Neural crest cell (in vitro differentiated cells): ENCODE results near the gene PHKG2. TPM values are rescaled to one million over a fixed set of nuclear protein-coding genes. Genes with fewer than 3 reads are reported as not detected.

ENCODE experiments used
- DNase-seq: peaks from one replicate; pipeline ENCODE4 v3.0.0; 2021; ENCODE audit warnings: low read depth, mixed read lengths, low spot score
- H3K27ac Mint-ChIP-seq: one replicate; pipeline ENCODE4 v1.8.0; 2021; ENCODE audit warnings: mild to moderate bottlenecking, mixed read lengths; ENCODE audit not compliant: unreplicated experiment
- H3K27me3 Mint-ChIP-seq: 2 replicates; pipeline ENCODE4 v1.8.0; 2021; ENCODE audit warnings: low read depth, mild to moderate bottlenecking, mixed read lengths
- H3K36me3 Mint-ChIP-seq: 2 replicates; pipeline ENCODE4 v1.8.0; 2021; ENCODE audit warnings: low read depth, mild to moderate bottlenecking, mixed read lengths
- H3K4me1 Mint-ChIP-seq: 2 replicates; pipeline ENCODE4 v1.8.0; 2021; ENCODE audit warnings: mixed read lengths
- H3K4me3 Mint-ChIP-seq: one replicate; pipeline ENCODE4 v1.8.0; 2021; ENCODE audit warnings: mild to moderate bottlenecking, mixed read lengths
- H3K9me3 Mint-ChIP-seq: 2 replicates; pipeline ENCODE4 v1.8.0; 2021; ENCODE audit warnings: mixed read lengths
- total RNA-seq: library from RNA; stranded (reverse); gene quantifications from 2 replicates; pipeline ENCODE4 v1.2.1, GENCODE V29; 2021
- TF ChIP-seq, protein P1 (sequence below): fragments of 200-600 bp; sonication (generic); conservative IDR thresholded peaks from 2 replicates; pipeline ENCODE4 v1.5.0; 2021; ENCODE audit warnings: antibody characterized with exemption, mild to moderate bottlenecking

Gene PHKG2
- total RNA-seq, 1 donor from 2014 or later = 39.2 TPM

- no peaks in the 10 kb centered on the region for H3K27me3 Mint-ChIP-seq
- peaks cover 23% of the 10 kb centered on the region for H3K36me3 Mint-ChIP-seq
- TF ChIP-seq, protein P1, sequence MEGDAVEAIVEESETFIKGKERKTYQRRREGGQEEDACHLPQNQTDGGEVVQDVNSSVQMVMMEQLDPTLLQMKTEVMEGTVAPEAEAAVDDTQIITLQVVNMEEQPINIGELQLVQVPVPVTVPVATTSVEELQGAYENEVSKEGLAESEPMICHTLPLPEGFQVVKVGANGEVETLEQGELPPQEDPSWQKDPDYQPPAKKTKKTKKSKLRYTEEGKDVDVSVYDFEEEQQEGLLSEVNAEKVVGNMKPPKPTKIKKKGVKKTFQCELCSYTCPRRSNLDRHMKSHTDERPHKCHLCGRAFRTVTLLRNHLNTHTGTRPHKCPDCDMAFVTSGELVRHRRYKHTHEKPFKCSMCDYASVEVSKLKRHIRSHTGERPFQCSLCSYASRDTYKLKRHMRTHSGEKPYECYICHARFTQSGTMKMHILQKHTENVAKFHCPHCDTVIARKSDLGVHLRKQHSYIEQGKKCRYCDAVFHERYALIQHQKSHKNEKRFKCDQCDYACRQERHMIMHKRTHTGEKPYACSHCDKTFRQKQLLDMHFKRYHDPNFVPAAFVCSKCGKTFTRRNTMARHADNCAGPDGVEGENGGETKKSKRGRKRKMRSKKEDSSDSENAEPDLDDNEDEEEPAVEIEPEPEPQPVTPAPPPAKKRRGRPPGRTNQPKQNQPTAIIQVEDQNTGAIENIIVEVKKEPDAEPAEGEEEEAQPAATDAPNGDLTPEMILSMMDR = no peak
- no peaks in the 10 kb centered on the region for H3K4me1 Mint-ChIP-seq
- H3K9me3 Mint-ChIP-seq = no peaks in the 10 kb centered on the region
- H3K27ac Mint-ChIP-seq = no peak overlapping the region
- DNase-seq = no peak
- H3K4me3 Mint-ChIP-seq = no peak overlapping the region
Measured at GRCh38 chr16:30738984-30739951, 9.0 kb upstream of the PHKG2 start.

- H3K4me3 Mint-ChIP-seq = no peak overlapping the region
- TF ChIP-seq, protein P1 = no peak
- peaks cover 24% of the 10 kb centered on the region for H3K36me3 Mint-ChIP-seq
- no peak for DNase-seq
- H3K4me1 Mint-ChIP-seq = no peaks in the 10 kb centered on the region
- H3K9me3 Mint-ChIP-seq = no peaks in the 10 kb centered on the region
- no peaks in the 10 kb centered on the region for H3K27me3 Mint-ChIP-seq
- no peak overlapping the region for H3K27ac Mint-ChIP-seq
Measured at GRCh38 chr16:30740364-30741251, 7.6 kb upstream of the PHKG2 start.

DNA sequence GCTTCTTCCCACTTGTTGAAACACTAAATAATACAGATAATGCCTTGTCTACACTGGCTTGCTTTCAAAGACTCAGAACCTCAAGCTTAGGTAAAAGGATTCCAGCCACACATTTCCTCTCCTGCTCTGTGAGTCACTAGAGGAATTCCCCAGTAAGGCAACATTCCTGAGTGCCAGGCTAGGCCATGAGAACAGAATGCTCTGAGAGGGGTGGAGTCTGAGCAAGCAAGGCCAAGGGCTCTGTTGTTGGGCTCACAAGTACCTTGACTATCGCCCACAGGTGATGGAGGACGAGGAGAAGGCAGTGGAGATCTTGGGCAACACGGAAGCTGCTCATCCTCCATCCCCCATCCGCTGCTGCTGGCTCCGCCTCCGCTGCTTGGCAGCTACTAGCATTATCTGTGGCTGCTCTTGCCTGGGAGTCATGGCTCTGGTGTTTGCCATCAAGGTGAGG lies 6.7 kb upstream of the PHKG2 start:
- DNase-seq = no peak
- peaks cover 21% of the 10 kb centered on the region for H3K36me3 Mint-ChIP-seq
- H3K4me3 Mint-ChIP-seq = no peak overlapping the region

GRCh38 chr16:30743716-30744115 lies 4.5 kb upstream of the PHKG2 start:
- Mint-ChIP-seq H3K4me3 (peak overlapping the region; percentile 20), H3K27me3 (peaks cover 2% of the 10 kb centered on the region), H3K36me3 (peaks cover 17% of the 10 kb centered on the region), H3K9me3 (no peaks in the 10 kb centered on the region), H3K4me1 (peaks cover 14% of the 10 kb centered on the region), H3K27ac (peak overlapping the region; percentile 32)
- no peak for DNase-seq
- TF ChIP-seq, protein P1 = no peak

More for the DNA sequence above, 6.7 kb upstream of the PHKG2 start:
- Mint-ChIP-seq H3K4me1 (no peaks in the 10 kb centered on the region), H3K27ac (no peak overlapping the region), H3K9me3 (no peaks in the 10 kb centered on the region), H3K27me3 (no peaks in the 10 kb centered on the region)
- TF ChIP-seq, protein P1 = no peak

DNA sequence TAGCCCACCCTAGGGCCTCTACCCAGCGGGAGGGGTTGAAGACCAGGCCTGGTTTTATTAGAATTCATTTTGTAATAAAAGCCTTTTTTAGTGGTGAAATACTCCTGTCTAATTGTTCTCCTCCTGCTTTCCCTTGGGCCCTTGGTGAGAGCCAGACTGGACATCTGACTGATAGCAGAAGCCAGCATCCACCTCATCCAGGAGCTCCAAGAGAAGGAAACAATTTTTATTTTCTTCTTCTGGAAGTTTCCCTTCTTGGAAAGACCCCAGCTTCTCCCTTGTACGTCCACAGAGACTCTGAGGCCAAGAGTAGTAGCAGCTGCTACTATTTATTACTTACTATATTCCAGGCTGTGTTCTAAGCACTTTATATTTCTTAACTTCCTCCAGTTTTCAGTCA lies 4.0 kb upstream of the PHKG2 start:
- Mint-ChIP-seq H3K27ac (no peak overlapping the region), H3K9me3 (no peaks in the 10 kb centered on the region), H3K4me3 (peak overlapping the region; percentile 43), H3K27me3 (peaks cover 2% of the 10 kb centered on the region), H3K36me3 (peaks cover 17% of the 10 kb centered on the region), H3K4me1 (peaks cover 18% of the 10 kb centered on the region)
- no peak for DNase-seq
- TF ChIP-seq, protein P1 = no peak
